Calu3 (cell line): ENCODE data around the gene ARHGEF19. TPM values are rescaled to one million over a fixed set of nuclear protein-coding genes. Genes with fewer than 3 reads are reported as not detected.

Source experiments
- BruUV-seq: library from RNA; stranded (reverse); fragments of 400-500 nt; replicated peaks from 2 replicates; lab custom pipeline; 2021; lab: Mats Ljungman, UMichigan
- CTCF ChIA-PET: fragments of 300-600 bp; sonication (Branson Sonifier 250); formaldehyde crosslinking; loops from one replicate; lab custom pipeline; 2022; ENCODE audit warnings: antibody characterized with exemption; lab: Charles Lee
- DNase-seq: peaks from one replicate; pipeline ENCODE4 v3.0.0; 2022
- H3K27ac Mint-ChIP-seq: one replicate; pipeline ENCODE4 v1.8.0; 2022; ENCODE audit warnings: mixed read lengths; ENCODE audit not compliant: unreplicated experiment
- H3K27me3 Mint-ChIP-seq: one replicate; pipeline ENCODE4 v1.8.0; 2022; ENCODE audit warnings: mixed read lengths; ENCODE audit not compliant: unreplicated experiment
- H3K36me3 Mint-ChIP-seq: one replicate; pipeline ENCODE4 v1.8.0; 2022; ENCODE audit warnings: mild to moderate bottlenecking, moderate library complexity, mixed read lengths; ENCODE audit not compliant: insufficient read depth, unreplicated experiment
- H3K4me1 Mint-ChIP-seq: one replicate; pipeline ENCODE4 v1.8.0; 2022; ENCODE audit warnings: mild to moderate bottlenecking, low read depth, mixed read lengths; ENCODE audit not compliant: unreplicated experiment
- H3K4me3 Mint-ChIP-seq: one replicate; pipeline ENCODE4 v1.8.0; 2022; ENCODE audit warnings: mild to moderate bottlenecking, low read depth, moderate library complexity, mixed read lengths; ENCODE audit not compliant: unreplicated experiment
- H3K9me3 Mint-ChIP-seq: one replicate; pipeline ENCODE4 v1.8.0; 2022; ENCODE audit warnings: low read depth, mixed read lengths; ENCODE audit not compliant: unreplicated experiment
- CTCF ChIP-seq: fragments of 200-600 bp; IDR thresholded peaks from one replicate; pipeline ENCODE4 v1.8.0; 2022; ENCODE audit warnings: antibody characterized with exemption; ENCODE audit not compliant: unreplicated experiment
- intact Hi-C: fragments of 100-400 bp; cut with micrococcal nuclease; formaldehyde crosslinking; loops from one replicate; pipeline ENCODE4 v1.10.0; 2022; ENCODE audit not compliant: unreplicated experiment
- total RNA-seq: library from RNA; stranded (reverse); gene quantifications from 2 replicates; pipeline ENCODE4 v1.2.3, GENCODE V29; 2022

Gene ARHGEF19
- total RNA-seq, 1 experiment from 2014 or later, result 17.2 TPM

- peaks cover 16% of the 10 kb centered on the region for H3K27me3 Mint-ChIP-seq
Measured at GRCh38 chr1:16219968-16220500, 7.6 kb upstream of the ARHGEF19 start.

DNA sequence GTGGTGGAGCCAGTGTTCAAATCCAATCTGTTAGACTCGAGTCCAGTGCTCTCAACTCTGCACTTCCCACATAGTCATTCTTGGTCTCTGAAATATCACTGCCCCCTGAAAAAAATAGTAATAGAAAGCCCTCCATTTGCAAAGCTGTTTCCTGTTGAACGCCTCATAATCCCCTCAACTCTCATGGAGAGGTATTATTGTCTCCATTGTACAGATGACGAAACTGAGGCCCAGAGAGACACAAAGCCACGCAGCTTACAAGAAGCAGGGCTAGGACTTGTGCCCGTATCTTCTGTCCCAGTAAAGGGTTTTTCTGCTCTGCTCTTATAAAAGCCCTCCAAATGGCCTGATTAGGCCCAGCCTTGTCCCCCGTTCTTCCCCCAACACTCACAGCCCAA is 6.2 kb upstream of the ARHGEF19 start:
- peak overlapping the region; percentile 69 for H3K4me3 Mint-ChIP-seq
- CTCF ChIA-PET, result no interaction called here
- no peaks in the 10 kb centered on the region for H3K4me1 Mint-ChIP-seq
- H3K36me3 Mint-ChIP-seq, result peaks cover 16% of the 10 kb centered on the region
- TF ChIP-seq CTCF, result no peak
- DNase-seq, result no peak
- no peaks in the 10 kb centered on the region for H3K9me3 Mint-ChIP-seq
- intact Hi-C loops, result no loop called here
- no TSS peak for BruUV-seq
- H3K27me3 Mint-ChIP-seq, result peaks cover 16% of the 10 kb centered on the region
- H3K27ac Mint-ChIP-seq, result no peak overlapping the region

More at GRCh38 chr1:16219968-16220500, 7.6 kb upstream of the ARHGEF19 start:
- H3K4me3 Mint-ChIP-seq, result no peak overlapping the region
- TF ChIP-seq CTCF, result no peak
- BruUV-seq, result no TSS peak
- peaks cover 16% of the 10 kb centered on the region for H3K36me3 Mint-ChIP-seq
- intact Hi-C loops, result no loop called here
- H3K4me1 Mint-ChIP-seq, result no peaks in the 10 kb centered on the region
- CTCF ChIA-PET, result no interaction called here
- H3K27ac Mint-ChIP-seq, result no peak overlapping the region
- no peak for DNase-seq
- no peaks in the 10 kb centered on the region for H3K9me3 Mint-ChIP-seq

DNA sequence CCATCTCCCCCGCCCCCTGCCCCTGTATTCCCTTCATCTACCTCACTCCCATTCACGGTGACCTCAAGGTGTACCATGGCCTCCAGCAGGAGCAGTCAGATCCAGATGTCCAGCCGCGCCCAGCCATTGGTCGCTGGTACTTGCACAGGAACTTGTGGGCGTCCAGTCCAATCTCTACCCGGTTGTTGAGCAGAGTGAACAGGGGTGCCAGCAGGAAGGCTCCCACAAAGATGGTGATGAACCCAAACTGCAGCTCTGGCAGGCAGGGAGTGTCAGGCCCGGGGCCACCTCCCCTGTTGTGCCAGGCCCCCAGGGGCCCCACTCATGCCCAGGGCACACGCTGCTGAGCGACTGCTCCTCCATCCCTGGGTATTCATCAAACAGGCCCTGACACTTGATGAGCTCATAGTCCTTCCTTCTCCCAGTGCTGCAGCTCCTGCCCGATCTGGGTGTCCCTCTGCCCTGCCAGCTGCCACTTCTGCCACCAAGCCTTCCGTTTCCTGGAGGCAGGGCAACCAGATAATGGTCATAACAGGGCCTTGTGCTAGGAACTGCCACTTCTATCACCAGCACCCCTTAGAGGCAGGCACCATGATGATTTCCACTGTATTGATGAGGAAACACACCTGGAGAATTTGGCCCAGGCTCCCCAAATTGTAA is 5.7 kb upstream of the ARHGEF19 start:
- BruUV-seq, result no TSS peak
- peaks cover 16% of the 10 kb centered on the region for H3K27me3 Mint-ChIP-seq
- no peak overlapping the region for H3K27ac Mint-ChIP-seq
- no peak for TF ChIP-seq CTCF
- peak overlapping the region; percentile 69 for H3K4me3 Mint-ChIP-seq
- intact Hi-C loops, result no loop called here
- peaks cover 4% of the 10 kb centered on the region for H3K4me1 Mint-ChIP-seq
- CTCF ChIA-PET, result no interaction called here
- H3K36me3 Mint-ChIP-seq, result peaks cover 18% of the 10 kb centered on the region
- H3K9me3 Mint-ChIP-seq, result no peaks in the 10 kb centered on the region
- DNase-seq, result no peak

DNA sequence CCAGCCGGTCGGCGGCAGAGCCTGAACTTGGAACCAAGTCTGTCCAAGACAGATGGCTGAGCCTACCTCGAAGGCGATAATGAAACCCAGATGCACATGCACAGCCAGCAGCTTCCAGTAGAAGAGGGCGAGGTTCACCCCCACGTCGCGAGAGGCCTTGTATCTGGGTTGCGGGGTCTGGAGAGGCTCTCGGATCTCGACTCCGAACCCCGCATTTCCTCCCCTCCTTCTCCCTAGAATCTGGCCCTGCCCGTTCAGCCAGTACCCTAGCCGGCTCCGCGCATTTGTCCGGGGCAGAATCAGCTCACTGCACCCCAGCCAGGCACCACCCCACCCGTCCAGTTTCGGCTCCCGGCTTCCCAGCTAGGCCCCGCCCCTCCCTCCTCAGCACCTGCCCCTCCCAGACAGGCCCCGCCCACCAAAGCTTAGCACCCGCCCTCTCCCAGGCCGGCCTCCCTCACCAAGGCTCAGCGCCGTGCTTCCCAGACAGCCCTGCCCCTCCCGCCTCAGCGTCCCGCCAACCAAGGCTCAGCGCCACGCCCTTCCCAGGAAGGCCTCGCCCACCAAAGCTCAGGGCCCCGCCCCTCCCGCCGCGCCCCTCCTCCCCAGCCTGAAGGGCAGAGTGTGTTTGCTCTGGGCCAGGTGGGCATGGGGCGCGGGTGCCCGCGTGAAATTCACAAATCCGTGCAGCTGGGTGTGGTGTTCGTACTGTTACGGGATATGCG is 4.8 kb upstream of the ARHGEF19 start:
- H3K27ac Mint-ChIP-seq, result no peak overlapping the region
- intact Hi-C loops, result no loop called here
- H3K27me3 Mint-ChIP-seq, result peaks cover 16% of the 10 kb centered on the region
- peak overlapping the region; percentile 69 for H3K4me3 Mint-ChIP-seq
- no TSS peak for BruUV-seq
- H3K9me3 Mint-ChIP-seq, result no peaks in the 10 kb centered on the region
- DNase-seq, result peak; percentile 96
- TF ChIP-seq CTCF, result no peak
- H3K4me1 Mint-ChIP-seq, result peaks cover 10% of the 10 kb centered on the region
- CTCF ChIA-PET, result interaction anchor here (0.7 to 0.9 kb wide), 4 partner anchors 10 to 145 kb away, joined by 3 to 4 read pairs (median 4); no protein-coding TSS in a partner anchor
- peaks cover 27% of the 10 kb centered on the region for H3K36me3 Mint-ChIP-seq
